ENCODE results near the gene SLC45A1.

The SLC45A1 gene

DNA sequence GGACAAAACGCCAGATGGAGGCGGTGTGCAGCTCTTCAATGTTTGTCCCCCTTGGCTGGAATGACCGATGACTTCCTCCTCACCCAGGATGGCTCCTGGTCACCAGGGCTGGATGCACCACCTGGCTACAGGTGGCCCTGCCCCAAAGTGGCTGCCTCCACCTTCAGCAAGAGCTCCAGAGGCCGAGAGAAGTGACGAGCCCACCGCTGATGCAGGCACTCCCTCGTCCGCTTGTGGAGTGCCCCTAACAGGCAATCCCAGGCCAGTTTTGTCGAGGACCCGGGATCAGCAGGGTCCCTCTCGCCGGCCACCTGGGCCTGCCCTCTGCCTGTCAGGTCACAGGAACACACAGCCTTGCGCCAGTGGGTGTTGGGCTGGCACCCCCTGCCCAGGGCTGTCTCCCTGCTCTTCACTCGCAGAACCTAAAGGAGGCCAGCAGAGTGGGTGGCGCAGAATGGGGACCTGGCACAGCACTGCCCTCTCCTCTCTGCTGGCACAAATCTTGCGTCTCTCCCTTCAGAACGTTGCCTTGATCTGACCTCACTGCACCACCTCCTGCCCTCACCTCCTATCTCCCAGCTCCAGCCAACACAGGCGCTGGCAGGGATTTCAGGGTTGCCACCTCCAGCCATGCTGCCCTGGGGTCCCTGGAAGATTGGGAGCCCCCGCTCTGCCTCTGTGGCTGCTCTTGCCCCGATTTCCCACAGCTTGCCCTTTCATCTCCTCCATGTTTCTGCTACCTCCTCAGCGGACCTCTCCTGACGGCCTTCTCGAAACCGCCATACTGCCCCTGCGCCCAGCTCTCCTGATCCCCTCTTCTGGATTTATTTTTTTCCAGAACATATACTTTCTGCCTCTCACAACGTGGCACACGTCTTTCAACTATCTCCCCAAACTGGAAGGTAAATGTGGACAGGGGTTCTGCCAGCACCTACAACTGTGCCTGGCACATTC is 38.6 kb downstream of the SLC45A1 start:
- DNase-seq, result no peak

DNA sequence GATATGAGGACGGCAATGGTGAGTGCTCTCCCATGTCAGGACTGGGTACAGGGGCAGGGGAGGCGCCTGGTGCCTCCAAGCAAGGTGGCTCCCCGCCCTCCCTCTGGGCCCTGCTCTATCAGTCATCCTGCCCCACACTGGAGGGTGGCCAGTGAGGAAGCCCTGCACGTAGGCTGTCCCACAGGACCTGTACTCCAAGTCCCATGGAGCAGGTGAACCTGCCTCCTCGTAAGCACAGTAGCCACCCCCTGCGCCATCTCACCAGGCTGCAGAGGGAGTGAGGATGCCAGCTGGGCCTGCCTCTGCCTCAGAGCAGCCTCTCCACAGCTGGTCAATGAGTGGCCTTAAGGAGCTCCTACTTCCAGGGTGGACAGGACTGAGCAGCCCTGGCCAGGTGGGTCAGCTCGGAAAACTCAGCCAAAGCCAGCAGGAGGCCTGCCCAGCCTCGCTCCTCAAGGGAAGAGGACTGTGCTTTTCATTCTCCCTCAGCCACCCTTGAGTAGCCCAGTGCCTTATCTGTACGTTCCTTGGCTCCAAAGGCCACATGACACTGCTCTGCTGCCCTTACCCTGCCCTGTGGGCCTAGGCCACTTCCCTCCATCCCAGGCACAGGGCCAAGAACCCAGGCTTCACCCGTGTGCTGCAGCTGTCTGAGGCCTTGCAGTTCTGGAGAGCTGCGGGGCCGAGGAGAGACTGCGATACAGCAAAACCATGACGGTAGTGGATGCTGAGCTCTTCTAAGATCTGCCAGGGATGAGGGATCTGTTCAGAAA is 39.6 kb downstream of the SLC45A1 start:
- DNase-seq, result no peak

DNA sequence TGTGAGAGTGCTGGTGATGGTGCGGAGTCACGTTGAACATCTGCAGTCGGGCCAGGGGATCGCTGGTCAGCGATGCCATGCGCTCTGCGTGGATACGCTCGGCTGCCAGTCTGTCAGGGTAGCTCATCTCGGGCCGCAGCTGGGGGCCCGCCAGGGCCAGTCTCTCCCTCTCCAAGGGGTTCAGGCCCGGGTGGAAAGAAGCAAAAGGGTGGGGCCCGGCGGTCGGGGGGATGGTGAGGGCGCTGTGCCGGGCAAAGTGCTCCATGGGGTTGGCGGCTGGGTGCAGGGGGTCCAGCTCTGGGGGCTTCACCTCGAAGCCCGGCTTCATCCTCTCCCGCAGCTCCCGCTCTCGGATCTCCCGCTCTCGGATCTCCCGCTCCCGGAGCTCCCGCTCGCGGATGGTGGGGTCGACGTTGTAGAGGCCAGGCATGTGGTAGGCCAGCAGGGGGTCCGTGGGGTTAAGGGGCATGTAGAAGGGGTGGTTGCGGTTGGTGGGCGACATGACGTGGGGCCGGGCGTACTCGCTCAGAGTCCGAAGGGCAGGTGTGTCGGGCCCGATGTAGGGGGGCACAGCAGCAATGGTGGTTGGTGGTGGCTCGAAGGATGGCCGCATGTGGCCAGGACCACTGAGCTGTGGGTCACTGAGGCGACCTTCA is 40.5 kb downstream of the SLC45A1 start:
- no peak for DNase-seq

DNA sequence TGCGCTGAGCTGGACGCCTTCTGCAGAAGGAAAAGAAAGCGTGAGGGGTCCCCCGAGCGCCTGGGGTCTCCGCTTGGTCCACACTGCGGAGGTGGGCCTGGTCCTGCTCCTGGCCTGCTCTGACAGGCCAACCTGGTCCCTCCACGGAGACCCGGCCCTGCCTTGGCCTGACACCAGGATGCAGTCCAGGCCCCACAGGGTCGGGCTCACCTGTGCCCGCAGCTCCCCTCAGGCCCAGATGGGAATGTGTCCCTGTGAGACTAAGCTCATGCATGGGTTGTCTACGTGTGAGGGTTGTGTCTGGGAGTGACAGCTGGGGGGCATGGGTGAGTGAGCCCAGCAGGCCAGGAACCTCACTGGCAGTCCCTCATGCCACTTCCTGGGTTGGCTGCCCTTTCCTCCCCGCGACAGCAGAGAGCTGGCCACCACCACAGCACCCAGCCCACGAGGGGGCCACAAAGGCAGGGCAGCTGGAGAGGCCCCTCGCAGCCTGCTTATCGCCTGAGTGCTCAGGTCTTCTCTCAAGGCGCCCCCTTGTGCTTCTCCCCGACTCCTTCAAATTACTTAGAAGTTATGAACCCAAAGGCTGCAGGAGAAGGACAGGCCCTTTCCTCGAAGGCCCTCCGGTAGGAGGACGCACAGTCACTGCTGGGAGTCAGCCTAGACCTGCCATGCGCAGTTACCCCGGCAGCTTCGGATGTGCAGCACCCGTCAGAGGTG is 41.1 kb downstream of the SLC45A1 start:
- DNase-seq, result no peak

DNA sequence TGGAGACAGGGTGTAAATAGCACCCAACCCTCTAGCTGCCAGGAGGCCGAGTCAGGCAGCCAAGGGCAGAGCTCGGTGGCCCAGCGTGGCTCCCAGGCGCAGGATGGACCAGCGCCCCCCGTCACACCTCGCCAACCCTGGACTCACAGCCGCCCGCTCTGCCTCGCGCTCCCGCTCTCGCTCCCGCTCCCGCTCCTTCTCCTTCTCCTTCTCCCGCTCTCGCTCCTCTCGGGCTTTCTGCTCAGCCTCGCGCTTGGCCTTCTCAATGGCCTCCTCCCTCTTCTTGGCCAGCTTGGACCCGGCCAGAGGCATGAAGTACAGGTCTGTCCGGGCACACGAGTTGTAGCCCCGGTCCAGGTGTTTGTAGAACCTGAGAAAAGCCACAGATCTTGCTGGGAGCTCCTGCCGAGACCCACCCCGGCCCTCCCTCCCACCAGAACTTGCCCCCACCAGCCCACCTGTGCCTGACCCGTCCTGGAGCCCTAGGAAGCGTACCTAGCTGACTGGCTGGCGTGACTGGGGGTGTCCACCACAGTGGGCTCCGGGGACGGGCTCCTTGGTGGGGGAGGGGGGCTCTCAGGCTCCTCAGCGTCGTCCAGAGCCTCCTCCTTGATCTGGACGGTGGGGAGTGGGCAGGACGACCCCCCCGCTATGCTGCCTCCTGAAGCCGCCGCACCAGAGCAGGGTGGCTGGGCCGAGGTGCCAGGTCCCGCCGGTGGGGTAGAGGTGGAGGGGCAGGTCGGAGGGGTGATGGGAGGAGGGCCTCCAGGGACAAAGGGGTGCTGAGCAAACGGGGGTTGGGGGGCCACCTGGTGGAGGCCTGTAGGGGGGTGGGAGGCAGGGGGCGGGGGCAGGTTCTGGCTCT is 41.9 kb downstream of the SLC45A1 start:
- no peak for DNase-seq

DNA sequence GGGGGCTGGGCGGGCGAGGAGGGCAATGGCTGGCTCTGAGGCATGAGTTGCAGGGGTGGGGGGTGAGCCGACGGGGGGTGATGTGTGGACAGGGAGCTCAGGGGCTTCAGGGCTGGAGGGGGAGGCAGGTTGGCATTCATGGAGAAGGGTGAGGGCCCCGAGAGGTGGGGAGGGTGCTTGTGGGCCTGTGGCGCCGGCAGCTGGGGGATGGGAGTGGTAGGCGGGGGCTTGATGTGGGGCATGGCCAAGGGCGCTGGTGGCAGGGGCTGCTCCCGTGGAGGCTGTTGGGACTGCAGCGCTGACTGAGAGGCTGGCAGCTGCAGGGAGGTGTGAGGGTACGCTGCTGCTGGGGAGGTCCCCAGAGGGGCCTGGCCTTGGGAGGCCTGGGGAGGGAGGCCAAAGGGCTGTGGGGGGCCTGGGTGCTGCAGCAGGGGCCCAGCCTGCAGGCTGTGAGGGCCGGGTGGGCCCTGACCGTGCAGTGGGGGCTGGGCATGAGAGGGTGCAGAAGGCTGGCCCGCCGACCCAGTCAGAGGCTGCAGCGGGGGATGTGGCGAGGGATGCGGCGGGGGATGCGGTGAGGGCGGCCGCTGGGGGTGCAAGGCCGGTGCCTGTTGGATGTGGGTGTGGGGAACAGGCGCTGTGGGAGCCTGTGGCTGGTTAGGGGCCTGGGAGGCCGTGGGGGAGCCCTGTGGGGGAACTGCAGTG is 42.7 kb downstream of the SLC45A1 start:
- DNase-seq, result no peak

DNA sequence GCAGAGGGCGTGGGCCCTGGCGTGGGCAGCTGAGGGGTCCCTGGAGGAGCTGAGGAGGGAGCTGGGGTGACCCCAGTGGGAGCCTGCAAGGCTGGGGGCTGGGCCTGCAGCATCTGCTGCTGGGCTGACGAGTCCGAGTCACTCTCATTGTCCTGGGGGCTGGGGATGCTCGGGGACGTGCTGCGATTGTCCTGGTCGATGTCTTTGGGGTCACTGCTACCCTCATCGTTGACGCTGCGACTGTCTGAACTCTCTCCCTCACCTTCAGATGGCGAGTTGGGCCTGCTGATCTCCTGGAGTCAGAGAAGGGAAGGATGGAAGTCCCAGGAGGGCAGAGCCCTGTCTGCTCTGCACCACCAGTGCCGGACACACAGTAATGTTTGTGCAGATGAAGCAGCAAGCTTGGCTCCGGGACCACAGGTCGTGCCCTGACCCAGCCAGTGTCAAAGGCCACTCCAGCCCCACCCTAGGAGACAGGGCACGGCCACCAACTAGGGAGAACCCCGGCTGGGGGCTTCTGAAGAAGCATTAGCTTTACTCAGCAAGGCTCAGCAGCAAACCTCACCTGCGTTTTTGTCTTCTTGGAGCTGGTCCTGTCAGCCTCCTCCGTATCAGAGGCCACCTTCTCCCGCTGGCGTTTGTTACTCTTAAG is 43.4 kb downstream of the SLC45A1 start:
- DNase-seq, result no peak

DNA sequence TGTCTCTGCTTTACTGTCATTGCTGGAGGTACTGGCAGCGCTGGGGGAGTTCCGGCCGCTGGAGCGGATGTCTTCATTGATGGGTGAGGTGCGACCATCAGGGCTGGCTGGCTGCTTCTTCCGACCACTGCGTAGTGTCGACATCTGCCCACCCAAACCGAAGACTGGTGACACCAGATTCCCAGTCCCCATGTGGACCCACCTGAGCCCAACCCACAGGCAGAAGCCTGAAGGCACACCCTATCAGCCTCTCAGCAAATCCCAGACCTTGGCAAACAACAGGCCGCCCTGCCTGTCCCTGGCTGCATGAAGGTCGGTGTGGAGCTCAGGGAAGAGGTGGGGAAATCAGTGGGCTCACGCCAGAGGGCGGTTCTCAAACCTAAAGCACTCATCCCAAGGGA is 44.8 kb downstream of the SLC45A1 start:
- no peak for DNase-seq

DNA sequence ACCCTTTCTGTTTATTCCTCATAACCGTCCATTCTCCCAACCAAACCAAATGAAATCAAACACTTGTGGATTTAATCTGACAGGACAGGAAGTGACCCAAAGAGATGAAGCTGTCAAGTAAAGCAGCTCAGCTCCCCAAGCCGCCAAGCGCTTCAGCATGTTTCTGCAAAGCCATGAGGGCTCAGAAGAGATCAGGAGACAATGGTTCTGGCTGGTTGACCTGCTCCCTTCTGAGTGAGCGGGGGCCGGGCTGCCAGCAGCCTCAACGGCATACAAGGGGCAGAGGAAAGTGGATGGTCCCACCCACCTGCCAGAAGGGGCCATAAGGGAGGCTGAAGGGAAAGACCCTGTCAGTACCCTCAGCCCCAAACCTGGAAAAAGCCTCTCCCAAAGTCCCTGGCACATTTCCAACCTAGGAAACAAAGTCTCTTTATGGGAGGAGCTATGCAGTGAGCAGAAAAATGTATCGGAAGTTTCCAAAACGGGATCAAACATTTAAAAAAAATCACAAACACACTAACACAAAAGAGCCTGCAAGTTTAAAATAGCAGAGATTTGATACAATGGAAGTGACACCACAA is 45.4 kb downstream of the SLC45A1 start:
- DNase-seq, result no peak

DNA sequence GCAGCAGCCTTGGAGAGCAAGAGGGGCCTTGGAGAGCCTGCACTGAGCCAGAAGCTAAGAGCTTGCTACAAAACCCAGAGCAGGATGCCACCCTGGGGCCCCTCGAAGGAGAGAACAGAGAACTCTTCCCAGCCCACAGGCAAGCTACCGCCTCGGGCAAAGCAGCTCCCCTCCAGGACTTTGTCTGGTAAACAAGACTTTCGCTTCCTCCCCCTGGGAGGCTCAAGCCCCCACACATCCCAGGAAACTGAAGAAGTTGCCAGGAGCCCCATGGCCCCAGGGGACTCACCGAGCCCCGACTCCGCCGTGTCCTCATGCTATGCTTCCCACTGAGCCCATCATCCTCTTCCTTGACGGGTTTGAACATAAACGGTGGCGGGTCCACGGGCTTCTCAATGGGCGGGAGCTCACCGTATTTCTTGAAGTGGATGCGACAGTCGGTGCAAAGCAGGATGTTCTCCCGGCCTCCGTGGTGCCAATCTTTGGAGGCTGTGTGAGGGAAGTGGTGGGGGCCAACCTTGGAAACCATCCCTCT is 45.9 kb downstream of the SLC45A1 start:
- no peak for DNase-seq

DNA sequence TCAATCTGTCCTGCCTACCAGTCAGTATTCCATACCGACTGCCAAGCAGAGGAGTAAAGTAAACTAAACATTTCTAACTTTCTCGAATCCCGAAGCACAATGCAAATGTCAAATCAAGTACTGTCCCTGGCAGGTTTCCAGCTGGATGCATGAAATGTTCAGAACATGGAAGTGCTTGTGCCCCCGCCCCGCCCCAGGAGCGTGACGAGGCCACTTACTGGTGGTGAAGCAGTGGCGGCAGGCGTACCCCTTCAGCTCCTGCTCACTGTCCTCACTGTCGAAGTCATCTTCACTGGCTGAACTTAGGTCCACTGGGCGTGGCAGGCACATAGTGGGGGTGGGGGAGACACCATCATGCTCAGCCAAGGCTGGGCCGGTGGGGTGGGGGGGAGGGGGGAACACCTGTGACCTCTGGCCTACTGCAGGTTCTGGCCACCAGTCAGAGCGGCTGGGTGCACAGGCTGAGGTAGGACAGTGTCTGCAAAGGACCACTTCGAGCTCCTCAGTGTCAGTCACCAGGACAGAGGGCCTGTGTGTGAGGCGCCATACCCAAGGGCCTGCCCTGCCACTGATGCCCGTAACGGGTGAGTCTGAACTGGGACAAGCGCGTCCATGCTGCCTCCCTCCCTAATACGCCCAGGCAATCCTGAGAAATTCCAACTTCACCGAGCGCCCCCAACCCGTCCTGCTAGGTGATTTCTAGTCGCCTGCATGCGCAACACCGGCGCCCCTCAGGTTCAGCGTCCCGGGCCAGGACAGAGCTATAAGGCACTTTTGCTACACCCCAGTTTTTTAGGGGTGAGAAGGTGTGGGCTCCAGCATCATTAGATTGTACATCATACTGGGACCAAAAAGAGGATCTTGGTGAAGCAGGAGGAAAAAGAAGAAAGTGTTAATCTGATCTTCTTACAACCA is 46.9 kb downstream of the SLC45A1 start:
- no peak for DNase-seq

DNA sequence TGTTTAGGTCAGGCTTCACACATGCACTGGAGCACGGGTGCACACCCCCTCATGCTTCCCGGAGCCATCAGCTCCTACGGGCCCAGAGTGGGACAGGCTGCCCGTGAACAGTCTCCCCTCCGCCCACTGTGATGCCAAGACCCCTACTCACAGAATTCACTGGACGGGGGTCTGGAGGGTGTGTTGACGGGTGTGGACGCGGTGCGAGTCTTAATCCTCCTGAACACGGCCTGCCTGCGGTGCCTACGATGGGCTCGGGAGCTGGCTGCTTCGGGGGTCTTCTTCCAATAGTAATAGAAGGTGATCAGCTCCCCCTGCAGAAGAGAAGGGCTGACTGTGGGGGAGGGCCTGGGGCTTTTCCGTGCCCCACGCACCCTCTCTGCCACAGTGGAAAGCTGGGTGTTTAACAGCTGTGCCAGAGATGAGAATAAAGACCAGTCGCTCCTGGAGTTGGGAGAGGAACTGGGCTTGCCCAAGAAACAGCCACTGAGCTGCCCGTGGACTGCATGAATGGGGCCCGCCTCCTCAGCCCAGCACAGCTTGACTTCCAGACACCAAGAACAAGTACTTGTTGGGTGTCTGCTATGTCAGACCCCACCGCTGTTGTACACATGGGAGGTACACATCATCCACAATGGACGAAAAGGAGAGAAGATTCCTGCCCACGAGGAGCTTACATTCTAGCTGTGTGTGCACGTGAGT is 47.9 kb downstream of the SLC45A1 start:
- DNase-seq, result no peak

DNA sequence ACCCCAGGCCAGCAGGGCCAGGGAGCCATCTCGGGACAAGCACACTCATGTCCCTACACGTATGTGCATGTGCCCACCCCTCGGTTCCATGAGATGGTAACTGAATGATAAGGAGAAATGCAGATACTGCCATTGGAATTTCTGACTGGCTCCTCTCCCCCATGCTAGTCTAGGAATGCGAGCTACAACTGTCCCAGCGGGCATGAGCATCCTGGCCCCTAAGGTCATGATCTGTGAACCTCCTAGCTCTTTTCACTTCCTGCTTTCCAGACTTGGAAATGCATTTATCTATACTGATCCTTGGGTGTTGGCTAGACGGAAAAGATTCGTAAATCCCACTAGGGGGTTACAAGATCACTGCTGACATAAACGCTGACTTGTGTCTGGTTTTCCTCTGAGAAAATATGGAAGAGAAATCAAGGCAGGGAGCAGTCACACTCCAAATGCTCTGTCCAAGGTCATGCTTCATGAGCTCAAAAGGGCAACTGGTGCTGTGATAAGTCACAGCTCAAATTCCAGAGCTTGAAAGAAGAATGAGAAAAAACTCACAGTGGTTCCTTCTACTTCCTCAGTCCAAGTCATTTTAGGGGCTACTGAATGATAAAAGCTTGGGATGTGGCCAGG is 49.8 kb downstream of the SLC45A1 start:
- DNase-seq, result no peak

DNA sequence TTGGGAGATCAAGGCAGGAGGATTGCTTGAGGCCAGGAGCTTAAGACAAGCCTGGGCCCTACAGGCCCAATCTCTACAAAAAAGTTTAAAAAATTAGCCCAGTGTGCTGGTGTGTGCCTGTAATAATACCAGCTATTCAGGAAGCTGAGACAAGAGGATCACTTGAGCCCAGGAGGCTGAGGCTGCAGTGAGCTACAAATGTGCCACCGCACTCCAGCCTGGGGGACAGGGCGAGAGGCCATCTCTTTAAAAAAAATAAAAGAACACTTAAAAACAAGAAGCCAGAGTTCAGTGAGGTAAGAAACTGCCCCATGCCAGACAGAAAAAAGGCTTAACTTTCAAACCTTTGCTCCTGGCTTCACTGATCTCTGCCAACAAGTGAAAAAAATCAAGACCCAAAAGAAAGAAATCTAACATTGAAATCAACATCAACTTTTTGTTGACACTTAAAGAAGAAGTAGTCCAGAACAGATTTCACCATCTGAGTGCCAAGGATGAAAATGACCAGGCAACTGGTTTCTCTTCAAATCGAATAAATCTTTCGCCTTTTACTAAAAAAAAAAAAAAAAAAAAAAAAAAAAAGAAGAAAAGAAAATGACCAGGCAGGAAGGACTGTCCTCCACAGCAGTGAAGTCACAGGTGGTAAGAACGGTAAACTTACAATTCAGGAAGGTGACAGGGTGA is 51.2 kb downstream of the SLC45A1 start:
- no peak for DNase-seq

DNA sequence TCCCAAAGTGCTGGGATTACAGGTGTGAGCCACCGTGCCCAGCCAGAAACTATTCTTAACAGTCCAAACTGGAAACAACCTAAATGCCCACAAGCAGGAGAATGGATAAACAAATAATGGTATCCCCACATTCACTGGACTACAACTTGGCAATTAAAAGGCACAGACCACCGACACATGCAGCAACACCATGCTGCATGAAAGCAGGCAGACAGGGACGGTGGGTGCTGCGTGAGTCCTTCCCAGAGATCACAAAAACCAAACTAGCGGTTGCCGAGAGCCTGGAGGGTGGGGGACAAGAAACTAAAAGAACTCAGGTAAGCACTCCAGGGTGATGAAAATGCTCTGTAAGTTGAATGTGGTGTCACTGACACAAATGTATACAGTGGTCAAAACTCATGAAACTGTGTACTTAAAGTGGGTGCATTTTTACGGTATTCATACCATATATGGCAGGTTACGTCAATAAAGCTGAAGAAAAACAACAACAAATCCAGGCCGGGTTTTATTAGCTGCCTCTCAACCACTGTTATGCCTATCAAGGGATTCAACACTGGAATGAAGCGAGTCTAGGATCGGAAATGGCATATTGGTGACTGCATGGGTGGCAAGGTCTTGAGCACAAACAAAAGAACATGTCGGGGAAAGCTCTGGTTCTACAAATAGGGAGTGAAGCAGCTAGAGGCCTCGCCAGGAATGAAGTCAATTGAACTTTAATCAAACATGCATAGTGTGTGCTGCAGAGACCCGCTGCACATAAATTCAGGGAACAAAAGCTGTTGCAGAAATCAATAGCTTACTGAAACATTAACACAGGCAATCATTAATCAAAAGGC is 52.4 kb downstream of the SLC45A1 start:
- DNase-seq, result no peak

DNA sequence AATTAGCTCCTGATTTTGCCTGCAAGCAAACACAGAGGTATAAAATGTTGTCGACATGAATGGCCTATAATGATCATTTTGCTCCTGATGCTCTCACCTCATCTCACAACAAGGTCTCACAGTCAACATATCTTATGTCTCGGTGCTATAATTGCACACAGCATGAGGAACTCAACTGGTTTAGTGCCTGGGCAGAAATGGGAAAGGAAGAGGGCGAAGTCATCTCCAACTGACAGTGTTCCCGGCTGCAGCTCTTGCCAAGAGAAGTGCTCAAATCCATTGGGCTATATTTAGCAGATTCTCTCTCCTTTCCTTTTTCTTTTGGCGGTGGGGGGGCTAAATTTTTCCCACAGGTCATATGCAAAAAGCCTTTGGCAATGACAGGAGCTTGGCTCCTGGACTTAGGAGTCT is 53.0 kb downstream of the SLC45A1 start:
- DNase-seq, result no peak
